GM18519 (cell line): Measurements from ENCODE around the gene BST1.

ENCODE experiments used
- ATAC-seq: cut with Tn5 transposase; IDR thresholded peaks from one replicate; pipeline ENCODE4 v1.9.1; 2021; ENCODE audit warnings: mild to moderate bottlenecking, moderate library complexity; ENCODE audit not compliant: unreplicated experiment, low FRiP score

Gene BST1, protein sequence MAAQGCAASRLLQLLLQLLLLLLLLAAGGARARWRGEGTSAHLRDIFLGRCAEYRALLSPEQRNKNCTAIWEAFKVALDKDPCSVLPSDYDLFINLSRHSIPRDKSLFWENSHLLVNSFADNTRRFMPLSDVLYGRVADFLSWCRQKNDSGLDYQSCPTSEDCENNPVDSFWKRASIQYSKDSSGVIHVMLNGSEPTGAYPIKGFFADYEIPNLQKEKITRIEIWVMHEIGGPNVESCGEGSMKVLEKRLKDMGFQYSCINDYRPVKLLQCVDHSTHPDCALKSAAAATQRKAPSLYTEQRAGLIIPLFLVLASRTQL

DNA sequence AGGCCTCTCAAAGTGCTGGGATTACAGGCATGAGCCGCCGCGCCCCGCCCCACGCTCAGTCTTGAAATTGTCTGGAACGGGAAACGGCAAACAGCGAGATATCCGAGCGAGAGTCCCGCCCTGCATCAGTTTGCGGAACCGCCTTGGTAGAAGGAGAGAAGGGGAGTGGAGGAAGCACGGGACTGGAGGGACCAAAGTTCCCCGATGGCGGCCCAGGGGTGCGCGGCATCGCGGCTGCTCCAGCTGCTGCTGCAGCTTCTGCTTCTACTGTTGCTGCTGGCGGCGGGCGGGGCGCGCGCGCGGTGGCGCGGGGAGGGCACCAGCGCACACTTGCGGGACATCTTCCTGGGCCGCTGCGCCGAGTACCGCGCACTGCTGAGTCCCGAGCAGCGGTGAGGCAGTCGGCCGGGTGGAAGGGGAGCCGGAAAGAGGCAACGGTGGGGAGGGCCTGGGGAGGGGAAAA, at the start of gene BST1:
BST1 (plus strand) TSS at position 125 of the 463 bp plus-strand sequence; CDS start at position 205, 80 bp downstream.
- no peak for ATAC-seq

DNA sequence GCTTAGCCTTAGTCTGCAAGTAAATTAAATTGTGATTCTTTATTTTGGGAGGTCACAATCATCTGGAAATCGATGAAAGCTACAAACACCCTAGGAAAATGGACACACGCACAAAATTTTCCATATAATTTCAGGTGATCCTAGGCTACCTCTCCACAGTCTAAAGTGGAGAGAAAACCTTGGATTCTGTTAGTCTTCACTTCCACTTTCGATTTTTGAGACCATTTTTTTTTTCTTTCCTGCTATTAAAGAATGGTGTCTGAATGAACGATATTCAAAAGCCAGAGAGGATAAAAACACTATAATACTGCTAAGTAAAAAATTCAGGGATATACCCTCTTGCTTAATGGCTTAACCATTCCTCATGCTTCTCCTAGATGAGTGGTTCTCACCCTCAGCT, 49.4 kb upstream of the BST1 start:
- no peak for ATAC-seq

DNA sequence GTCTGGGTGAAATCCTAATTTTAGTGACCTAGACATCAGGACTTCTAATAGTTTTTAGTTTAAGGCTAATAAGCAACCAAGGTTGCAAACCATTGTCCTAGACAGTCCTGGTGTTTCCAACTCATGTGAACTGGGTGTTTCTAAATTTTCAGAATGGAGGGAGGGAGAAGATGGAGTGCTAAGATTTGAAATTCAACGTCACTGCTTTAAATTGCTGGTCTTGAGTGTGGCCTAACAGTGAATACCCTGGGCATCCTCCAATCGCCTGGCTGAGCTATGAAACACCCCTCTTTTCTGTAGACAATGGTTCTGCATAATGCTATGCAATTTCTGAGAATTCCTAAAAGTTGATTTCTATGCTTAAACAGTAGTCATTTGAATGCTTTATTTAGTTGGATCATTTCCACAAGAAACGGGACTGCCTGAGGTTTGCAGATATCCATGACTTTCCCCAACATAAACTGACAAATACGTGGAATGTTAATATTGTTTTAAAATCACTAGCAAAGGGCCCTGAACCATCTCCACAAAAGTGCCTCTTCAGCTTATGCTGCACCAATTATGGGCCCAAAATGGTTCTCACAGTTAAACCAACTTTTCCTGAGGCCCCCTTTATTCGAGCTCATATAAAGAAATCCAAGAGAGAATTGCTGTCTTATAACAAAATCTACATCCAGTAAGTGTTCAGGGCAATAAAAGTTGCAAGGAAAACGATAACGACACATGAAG, 48.8 kb upstream of the BST1 start:
- peak; percentile 27 for ATAC-seq

DNA sequence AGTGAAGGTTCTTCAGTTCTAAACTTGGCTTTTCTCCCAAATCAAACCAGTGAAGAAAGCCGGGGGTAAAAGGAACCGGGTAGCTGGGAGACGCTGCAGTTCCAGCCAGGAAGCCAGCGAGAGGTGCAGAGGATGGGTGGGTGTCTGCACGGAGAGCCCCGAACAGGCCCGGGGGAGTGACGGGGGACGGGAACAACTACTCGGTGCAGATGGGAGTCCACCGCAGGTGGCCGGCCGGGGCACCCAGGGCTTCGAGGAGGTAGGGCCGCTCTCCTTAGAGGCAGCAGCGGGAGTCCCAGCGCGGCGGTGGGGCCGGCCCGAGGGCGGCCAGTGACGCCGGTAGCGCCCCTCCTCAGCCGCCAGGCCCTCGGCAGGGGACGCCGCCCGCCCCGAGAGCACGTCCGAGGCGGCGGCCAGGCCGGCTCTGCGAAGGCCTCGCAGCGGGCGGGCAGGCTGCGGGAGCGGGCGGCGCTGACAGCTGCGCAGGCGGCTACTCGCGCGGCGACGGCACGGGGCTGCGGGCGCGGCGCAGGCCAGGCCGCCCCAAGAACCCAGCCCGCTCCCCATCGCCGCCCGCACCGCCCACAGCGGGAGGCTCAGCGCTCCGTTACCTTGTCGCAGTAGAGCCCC, 48.2 kb upstream of the BST1 start:
- ATAC-seq = peak; percentile 38

DNA sequence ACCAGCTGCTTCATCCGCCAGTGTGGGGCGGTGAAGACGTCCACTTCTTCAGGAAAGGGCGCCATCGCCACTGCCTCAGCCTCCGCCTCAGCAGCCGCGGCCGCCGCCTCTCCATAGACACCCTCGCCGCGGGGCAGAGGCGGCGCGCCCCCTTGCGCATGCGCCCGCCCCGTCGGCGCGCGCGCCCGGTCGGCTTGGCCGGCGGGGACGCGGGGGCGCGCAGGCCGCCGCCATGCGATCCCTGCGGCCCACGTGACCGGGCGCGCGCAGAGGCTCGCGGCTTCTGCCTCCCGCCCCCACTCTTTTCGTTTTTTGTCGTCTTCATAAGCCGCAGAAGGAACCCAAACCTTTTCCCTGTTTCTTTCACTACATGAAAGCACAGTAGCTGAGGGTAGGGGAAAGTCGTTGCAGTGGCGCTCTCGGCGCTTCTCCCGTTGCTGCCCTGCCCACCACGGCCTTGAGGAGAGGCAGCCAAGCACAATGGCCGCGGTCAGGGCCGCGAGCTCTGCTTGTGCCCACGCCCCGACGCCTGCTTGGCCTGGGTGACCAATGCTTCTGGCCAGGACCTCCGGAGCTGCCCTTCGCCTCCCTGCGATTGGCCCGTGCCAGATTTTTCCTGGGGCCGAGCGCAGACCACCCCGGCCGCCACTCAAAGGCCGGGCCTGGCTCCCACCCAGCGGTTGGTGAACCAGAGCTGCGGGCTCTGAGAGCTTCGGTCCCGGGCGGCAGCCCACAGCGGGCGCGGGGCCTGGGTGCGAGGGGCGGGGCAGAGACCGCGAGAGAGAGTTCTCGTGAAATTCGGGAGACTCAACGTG, 47.4 kb upstream of the BST1 start, which contains the start of gene FBXL5:
FBXL5 (minus strand) TSS at position 135 of the 815 bp plus-strand sequence; CDS start at position 65, 70 bp downstream.
- peak; percentile 47 for ATAC-seq

DNA sequence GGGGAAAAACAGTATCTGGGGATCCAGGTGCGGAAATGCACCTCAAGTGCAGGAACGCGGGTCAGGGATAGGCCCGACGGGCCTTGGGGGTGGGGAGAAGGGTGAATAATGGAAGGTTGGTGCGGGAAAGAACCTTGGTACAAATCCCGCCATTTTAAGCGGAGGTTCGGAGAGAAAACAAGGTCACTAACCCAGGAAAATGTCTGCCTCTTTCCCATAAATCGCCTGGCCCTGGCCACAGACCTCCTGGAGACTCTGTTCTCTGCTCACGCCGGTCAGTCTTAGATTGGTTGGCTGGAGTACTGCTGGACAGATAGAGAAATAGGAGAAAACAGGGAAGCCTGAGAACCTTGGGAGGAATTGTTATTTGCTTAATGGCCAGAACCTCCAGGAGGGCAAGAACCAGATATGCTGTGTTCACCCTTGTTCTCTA, 46.8 kb upstream of the BST1 start:
- ATAC-seq = no peak

DNA sequence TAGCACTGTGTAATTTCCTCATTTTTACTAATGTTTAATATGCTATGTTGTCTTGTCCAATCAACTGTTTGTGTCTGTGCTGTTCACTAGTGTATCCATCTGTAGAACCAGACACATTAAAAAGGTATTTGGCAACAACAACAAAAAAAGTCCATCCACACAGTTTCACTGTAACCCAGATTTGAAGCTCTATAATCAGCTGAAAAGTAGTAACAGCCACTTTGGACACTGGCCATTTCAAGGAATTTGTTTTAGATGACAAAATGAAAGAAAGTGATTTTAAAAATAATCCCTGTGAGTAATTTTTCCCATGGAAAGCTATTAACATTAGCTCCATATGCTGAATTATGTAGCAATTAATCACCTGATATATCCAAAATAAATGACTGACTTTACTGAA, 45.5 kb upstream of the BST1 start:
- no peak for ATAC-seq

DNA sequence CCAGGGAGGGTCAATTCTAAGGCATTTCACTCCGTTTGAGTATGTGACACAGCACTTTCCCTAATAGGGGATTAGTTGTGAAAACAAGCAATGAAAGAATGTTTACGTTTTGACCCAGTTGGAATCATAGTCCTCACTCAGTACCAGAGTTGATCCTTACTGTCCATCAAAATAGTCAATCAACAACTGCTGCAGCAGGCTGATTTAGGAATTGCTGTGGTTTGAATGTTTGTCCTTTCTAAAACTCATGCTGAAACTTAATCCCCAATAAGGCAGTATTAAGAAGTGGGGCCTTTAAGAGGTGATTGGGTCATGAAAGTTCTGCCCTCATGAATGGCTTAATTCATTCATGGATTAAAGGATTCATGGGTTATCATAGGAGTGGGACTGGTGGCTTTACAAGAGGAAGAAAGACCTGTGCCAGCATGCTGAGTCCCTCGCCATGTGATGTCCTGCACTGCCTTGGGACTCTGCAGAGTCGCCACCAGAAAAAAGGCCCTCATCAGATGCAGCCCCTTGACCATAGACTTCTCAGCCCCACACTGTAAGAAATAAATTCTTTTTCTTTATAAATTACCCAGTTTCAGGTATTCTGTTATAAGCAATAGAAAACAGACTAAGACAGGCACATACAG, 44.6 kb upstream of the BST1 start:
- no peak for ATAC-seq

DNA sequence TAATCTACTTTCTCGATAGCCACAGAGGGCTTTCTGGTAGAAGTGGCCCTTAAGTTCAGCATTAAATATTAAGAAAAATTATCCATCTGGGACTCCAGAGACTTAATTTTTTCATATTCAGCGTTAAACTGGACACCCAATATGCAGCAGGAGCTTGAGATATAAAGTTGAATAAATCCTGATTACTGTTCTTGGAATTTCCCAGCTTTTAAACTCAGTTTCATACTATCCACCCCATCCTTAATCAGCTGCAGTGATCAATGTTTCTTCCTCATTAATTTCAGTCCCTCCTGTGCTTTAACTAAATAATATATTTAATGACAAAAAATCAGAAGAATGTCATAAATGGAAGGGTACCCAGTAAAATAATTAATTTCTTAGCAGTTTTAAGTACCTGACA, 44.1 kb upstream of the BST1 start:
- ATAC-seq = no peak

DNA sequence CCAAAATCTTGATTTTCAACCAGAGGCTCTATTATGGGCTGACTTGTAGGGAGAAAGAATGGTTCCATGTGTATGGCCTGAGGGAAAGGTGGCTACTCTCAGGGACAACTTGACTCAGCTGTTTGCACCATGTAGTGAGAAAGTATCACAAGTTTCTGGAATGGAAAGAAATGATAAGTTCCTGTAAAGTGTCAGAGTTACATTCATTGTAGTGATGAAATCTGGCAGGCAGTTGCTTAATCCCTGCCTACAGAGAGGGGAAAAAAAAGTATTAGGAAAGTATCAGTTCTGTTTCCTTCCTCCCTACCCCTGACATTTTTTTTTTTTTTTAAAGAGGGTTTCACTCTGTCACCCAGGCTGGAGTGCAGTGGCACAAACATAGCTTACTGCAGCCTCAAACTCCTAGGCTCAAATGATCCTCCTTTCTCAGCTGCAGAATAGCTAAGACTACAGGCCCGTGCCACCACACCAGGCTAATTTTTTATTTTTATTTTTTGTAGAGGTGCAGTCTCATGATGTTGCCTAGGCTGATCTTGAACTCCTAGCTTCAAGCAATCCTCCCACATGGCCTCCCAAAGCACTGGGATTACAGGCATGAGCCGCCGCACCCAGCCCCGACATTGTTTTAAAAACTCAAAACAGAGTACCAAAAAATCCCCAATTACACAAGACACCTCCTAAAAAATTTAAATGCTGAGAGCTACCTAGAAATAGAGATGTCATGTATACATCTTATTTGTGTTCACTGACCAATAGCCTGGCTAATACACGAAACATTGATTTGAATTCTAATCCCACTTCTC, 42.9 kb upstream of the BST1 start:
- ATAC-seq = no peak

DNA sequence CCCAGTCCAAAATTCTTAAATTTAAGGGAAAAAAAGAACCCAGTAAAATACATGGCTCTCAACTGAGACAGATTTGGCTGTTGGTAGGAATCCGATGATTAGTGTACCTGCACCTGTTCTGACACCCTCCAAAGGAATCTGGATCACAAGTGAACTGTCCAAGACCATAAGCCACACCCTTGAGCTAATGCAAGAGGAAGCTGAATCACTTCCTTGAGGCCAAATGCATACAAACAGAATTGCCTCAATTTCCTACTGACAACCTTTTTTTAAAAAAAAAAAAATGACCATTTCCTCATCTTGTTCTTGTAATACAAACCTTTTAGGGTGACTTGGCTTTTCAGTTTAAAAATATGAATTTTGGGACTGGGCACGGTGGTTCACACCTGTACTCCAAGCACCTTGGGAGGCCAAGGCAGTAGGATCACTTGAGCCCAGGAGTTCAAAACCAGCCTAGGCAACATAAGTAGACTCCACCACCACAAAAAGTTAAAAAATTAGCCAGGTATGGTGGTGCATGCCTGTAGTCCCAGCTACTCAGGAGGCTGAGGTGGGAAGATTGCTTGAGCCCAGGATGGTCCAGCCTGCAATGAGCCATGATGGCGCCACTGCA, 37.0 kb upstream of the BST1 start:
- no peak for ATAC-seq

DNA sequence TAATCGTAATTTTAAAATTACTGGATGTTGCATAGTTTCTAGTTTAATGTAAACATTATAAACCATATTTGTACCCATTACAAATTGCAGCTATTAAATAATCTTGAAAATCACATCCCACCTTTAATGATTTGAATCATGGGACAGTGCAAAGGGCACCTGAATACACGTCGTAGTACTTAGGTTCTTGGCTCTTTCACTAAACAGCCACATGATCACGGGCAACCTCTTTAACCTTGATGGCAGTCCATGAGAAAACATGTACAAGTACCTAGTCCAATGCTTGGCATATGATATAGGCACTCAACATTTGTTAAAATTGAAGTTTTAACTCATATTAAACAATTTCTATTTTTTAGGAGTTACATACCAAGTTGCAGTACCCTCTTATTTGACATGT, 35.9 kb upstream of the BST1 start:
- ATAC-seq = no peak

DNA sequence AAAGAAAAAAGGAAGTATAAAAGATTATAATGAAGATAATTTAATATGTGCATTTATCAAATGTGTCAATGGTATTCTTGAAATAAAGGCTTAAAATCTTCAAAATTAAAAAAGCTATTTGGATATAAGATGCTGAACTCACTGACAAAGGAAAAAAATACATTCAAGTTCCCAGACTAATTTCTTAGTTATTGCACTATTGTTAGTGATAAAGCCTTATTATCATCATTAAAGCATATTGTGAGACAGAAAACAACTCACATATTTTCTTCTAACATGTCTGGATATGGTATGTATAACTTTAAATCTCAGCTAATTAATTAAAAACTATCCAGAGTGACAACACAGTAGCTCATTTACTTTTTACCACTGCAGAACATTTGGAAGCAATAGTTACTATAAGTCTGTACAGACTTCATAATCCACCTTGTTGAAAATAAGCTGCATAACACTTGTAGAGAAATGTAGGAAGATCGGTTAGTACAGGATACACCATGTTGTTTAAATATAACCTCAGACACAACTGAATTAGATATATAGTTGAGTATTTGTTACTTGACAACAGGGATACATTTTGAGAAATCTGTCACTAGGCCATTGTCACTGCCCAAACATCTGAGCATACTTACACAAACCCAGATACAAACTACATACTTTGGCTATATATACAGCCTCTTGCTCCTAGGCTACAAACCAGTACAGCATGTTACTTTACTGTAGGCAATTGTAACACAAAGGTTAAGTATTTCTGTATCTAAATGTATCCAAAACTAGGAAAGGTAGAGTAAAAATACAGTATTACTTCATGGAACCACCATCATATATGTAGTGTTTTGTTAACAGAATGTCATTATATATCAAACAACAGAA, 34.1 kb upstream of the BST1 start:
- ATAC-seq = no peak

DNA sequence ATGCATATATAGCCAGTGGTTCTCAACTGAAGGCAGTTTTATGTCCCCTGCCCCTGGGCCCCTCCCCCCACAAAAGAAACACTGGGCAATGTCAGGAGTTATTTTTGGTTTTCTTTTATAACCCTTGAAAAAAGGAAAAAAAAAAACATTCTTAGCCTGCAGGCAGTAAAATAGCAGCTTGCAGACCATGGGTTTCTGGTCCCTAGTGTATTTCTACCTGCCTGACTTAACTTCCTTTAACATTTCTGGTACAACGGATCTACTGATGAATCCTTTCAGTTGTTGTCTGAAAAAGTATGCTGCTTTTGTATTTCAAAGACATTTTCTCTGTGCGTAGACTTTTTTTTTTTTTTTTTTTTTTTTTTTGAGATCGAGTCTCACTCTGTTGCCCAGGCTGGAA, 32.3 kb upstream of the BST1 start:
- ATAC-seq = no peak

DNA sequence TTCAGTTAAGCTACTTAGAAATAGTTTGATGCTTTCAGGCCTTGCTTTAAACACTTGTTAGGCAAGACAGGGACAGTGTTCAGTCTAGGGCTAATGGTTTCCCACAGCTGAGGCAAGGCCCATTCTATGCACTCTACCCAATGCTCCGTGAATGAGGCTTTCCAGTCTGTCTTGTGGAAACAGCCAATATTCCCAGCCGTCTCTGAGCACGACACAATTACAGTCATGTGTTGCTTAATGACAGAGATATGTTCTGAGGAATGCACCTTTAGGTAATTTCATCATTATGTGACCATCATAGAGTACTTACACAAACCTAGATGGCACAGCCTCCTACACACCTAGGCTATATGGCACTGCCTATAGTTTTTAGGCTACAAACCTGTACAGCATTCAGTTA, 30.8 kb upstream of the BST1 start:
- ATAC-seq = no peak

DNA sequence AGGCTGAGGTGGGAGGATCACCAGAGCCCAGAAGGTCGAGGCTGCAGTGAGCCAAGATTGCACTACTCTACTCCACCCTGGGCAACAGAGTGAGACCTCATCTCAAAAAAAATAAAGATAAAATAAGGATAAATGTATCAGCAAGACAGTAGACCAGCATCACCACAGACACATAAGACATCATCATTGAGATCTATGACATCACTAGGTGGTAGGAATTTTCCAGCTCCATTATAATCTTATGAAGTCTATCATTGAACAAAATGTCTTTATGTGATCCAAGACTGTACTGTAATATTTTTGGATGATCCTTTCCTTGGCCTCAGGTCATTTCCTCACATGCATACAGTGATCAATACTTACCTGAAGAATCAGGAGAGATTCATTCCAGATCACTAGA, 29.5 kb upstream of the BST1 start:
- no peak for ATAC-seq

DNA sequence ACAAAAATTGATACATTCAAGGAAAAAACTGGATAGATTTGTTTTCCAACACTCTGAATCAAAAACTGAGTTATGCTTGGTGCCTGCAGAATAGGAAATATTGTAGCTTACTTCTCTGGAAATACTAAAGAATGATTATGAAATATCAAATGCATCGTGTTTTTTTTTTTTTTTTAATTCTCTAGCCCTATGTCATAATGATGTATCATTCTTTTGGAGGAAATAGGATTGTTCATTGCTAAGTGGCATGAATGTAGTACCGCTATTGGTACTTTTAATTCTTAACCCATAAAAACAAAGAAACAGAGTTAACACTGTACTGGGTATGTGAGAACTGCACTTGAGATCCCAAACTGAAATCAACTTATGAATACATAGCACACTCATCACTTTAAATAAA, 28.8 kb upstream of the BST1 start:
- ATAC-seq = no peak

DNA sequence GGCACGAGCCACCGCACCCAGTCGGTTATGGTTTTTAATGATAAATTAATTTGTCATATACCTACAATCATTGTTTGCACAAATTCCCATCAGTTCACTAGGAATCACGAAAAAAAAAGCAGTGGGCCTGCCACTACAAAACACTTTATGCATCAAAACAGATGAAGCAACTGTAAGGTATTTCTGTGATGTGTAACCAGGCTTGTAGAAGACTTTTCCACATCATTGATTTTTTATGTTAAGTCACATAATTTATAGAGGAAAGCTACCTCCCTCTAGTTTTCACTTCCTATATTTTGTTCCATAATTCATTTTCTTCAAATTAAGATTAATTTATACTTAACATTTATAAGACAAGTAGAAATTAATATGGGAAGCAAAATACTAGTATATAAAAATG, 27.9 kb upstream of the BST1 start:
- ATAC-seq = no peak
